Endodermal cell (in vitro differentiated cells): ENCODE measurements around the gene RFWD3. TPM values are rescaled to one million over a fixed set of nuclear protein-coding genes. Genes with fewer than 3 reads are reported as not detected.

Experiments used
- DNase-seq: peaks from one replicate; pipeline ENCODE4 v3.0.0-alpha.2; 2017
- H3K27ac ChIP-seq: 2 replicates; pipeline ENCODE4 v1.5.1; 2013; ENCODE audit warnings: mild to moderate bottlenecking, low read depth, low read length, moderate library complexity
- H3K27me3 ChIP-seq: 2 replicates; pipeline ENCODE4 v1.6.1; 2013; ENCODE audit warnings: mild to moderate bottlenecking, low read length, moderate library complexity; ENCODE audit not compliant: insufficient read depth, control insufficient read depth, poor library complexity, severe bottlenecking
- H3K36me3 ChIP-seq: 2 replicates; pipeline ENCODE4 v1.7.0; 2013; ENCODE audit warnings: mild to moderate bottlenecking, low read length, moderate library complexity; ENCODE audit not compliant: control insufficient read depth, insufficient read depth
- H3K4me1 ChIP-seq: one replicate; pipeline ENCODE4 v1.7.0; 2013; ENCODE audit warnings: low read length; ENCODE audit not compliant: control insufficient read depth, insufficient read depth
- H3K4me3 ChIP-seq: 2 replicates; pipeline ENCODE4 v1.5.1; 2013; ENCODE audit warnings: mild to moderate bottlenecking, low read length, moderate library complexity
- H3K9ac ChIP-seq: 2 replicates; pipeline ENCODE4 v1.6.1; 2013; ENCODE audit warnings: mild to moderate bottlenecking, low read length, moderate library complexity; ENCODE audit not compliant: poor library complexity, severe bottlenecking; ENCODE audit errors: extremely low read depth
- H3K9me3 ChIP-seq: 2 replicates; pipeline ENCODE4 v1.6.1; 2013; ENCODE audit warnings: mild to moderate bottlenecking, low read length, moderate library complexity; ENCODE audit not compliant: control insufficient read depth
- H3K27ac Mint-ChIP-seq: 2 replicates; pipeline ENCODE4 v1.8.0; 2020; ENCODE audit warnings: mixed read lengths
- H3K27me3 Mint-ChIP-seq: 2 replicates; pipeline ENCODE4 v1.8.0; 2021; ENCODE audit warnings: mild to moderate bottlenecking, mixed read lengths; ENCODE audit not compliant: insufficient read depth
- H3K36me3 Mint-ChIP-seq: 2 replicates; pipeline ENCODE4 v1.8.0; 2020; ENCODE audit warnings: low read depth, mixed read lengths
- H3K4me1 Mint-ChIP-seq: 2 replicates; pipeline ENCODE4 v1.8.0; 2020; ENCODE audit warnings: mixed read lengths
- H3K4me3 Mint-ChIP-seq: 2 replicates; pipeline ENCODE4 v1.8.0; 2020; ENCODE audit warnings: mild to moderate bottlenecking, moderate library complexity, mixed read lengths
- H3K9me3 Mint-ChIP-seq: 2 replicates; pipeline ENCODE4 v1.8.0; 2020; ENCODE audit warnings: mild to moderate bottlenecking, mixed read lengths
- CTCF ChIP-seq: fragments of 200-600 bp; sonication (generic); conservative IDR thresholded peaks from 2 replicates; pipeline ENCODE4 v1.5.0; 2021; ENCODE audit warnings: antibody characterized with exemption, mild to moderate bottlenecking
- WGBS, 2 experiments: methylation state at CpG; one replicate each; pipeline versions ENCODE4 v1.1.5 to v1.1.7; 2013; ENCODE audit warnings: missing lambda C conversion rate in 2 of 2, mixed read lengths in 1 of 2; ENCODE audit not compliant: insufficient coverage in 1 of 2, insufficient read length in 1 of 2; 5-methylcytosine and 5-hydroxymethylcytosine counted together
- total RNA-seq, 2 donors: library from RNA; stranded (reverse); fragmentation: NEBNext Ultra II Directional in 1 of 2; extraction: Animal tissue kit (Norgen Biotek cat#: 25700) in 1 of 2; gene quantifications; 2 replicates in 1 of 2; 3 replicates in 1 of 2; pipeline ENCODE4 v1.2.1, GENCODE V29; 2021

Gene RFWD3
- total RNA-seq, 2 donors from 2014 or later, result 81.7 to 97.7 TPM

- peaks cover 7% of the 10 kb centered on the region for H3K4me1 ChIP-seq
- no peak for TF ChIP-seq CTCF
- Mint-ChIP-seq H3K36me3 (peaks cover 2% of the 10 kb centered on the region), H3K4me1 (peaks cover 33% of the 10 kb centered on the region), H3K27ac (peak overlapping the region; percentile 70), H3K4me3 (peak overlapping the region; percentile 83), H3K27me3 (peaks cover 4% of the 10 kb centered on the region), H3K9me3 (peaks cover 6% of the 10 kb centered on the region)
- H3K9ac ChIP-seq, result no peak overlapping the region
- 68 to 79% methylated on average over 5 to 6 of the region's 6 CpGs for WGBS, 2 experiments
- no peaks in the 10 kb centered on the region for H3K27me3 ChIP-seq
- H3K36me3 ChIP-seq, result no peaks in the 10 kb centered on the region
- no peaks in the 10 kb centered on the region for H3K9me3 ChIP-seq
- peak; percentile 72 for DNase-seq
- no peak overlapping the region for H3K4me3 ChIP-seq
- H3K27ac ChIP-seq, result no peak overlapping the region
These were observed 58.7 kb downstream of the RFWD3 start for GRCh38 chr16:74607962-74608356.

- no peak for DNase-seq
- peaks cover 33% of the 10 kb centered on the region for H3K4me1 Mint-ChIP-seq
- WGBS, 2 experiments, result 24 to 25% methylated on average over 8 to 14 of the region's 14 CpGs
- H3K36me3 Mint-ChIP-seq, result peaks cover 2% of the 10 kb centered on the region
- no peak for TF ChIP-seq CTCF
- H3K4me1 ChIP-seq, result peaks cover 7% of the 10 kb centered on the region
- H3K9me3 Mint-ChIP-seq, result peaks cover 6% of the 10 kb centered on the region
- H3K4me3 Mint-ChIP-seq, result peak overlapping the region; percentile 83
- peak overlapping the region; percentile 89 for H3K27ac Mint-ChIP-seq
- peak overlapping the region; percentile 97 for H3K4me3 ChIP-seq
- H3K36me3 ChIP-seq, result no peaks in the 10 kb centered on the region
- peak overlapping the region; percentile 90 for H3K9ac ChIP-seq
- H3K27ac ChIP-seq, result peak overlapping the region; percentile 96
- no peaks in the 10 kb centered on the region for H3K27me3 ChIP-seq
- peaks cover 7% of the 10 kb centered on the region for H3K27me3 Mint-ChIP-seq
- no peaks in the 10 kb centered on the region for H3K9me3 ChIP-seq
These were observed 59.2 kb downstream of the RFWD3 start for GRCh38 chr16:74607310-74607961.

- H3K4me3 Mint-ChIP-seq, result peak within 1 kb of the TSS; percentile 83
- 0% methylated on average over 29 to 77 of the region's 77 CpGs for WGBS, 2 experiments
- Histone ChIP-seq H3K36me3 (no peaks in the 10 kb centered on the region), H3K4me3 (peak within 1 kb of the TSS; percentile 97), H3K9ac (peak within 1 kb of the TSS; percentile 90), H3K4me1 (peaks cover 8% of the 10 kb centered on the region), H3K27ac (peak within 1 kb of the TSS; percentile 96), H3K9me3 (no peaks in the 10 kb centered on the region), H3K27me3 (no peaks in the 10 kb centered on the region)
- H3K27me3 Mint-ChIP-seq, result peaks cover 7% of the 10 kb centered on the region
- DNase-seq, result peak; percentile 94
- H3K27ac Mint-ChIP-seq, result peak within 1 kb of the TSS; percentile 93
- peaks cover 37% of the 10 kb centered on the region for H3K4me1 Mint-ChIP-seq
- H3K9me3 Mint-ChIP-seq, result peaks cover 6% of the 10 kb centered on the region
- no peak for TF ChIP-seq CTCF
- peaks cover 2% of the 10 kb centered on the region for H3K36me3 Mint-ChIP-seq
These were observed 60.0 kb downstream of the RFWD3 start, which contains the start of gene GLG1 for GRCh38 chr16:74606521-74607309. Gene GLG1, minus strand, starts transcription at chr16:74607114. Its CDS starts 20 bp downstream, at chr16:74607094.
